Osteocyte (in vitro differentiated cells): ENCODE measurements around the gene KIRREL3. TPM values are rescaled to one million over a fixed set of nuclear protein-coding genes. Genes with fewer than 3 reads are reported as not detected.

ENCODE experiments used
- DNase-seq: peaks from one replicate; pipeline ENCODE4 v3.0.0; 2021; ENCODE audit warnings: mixed read lengths; ENCODE audit not compliant: unreplicated experiment; ENCODE audit errors: extremely low spot score
- H3K27ac Mint-ChIP-seq: one replicate; pipeline ENCODE4 v1.8.0; 2021; ENCODE audit warnings: mild to moderate bottlenecking, mixed read lengths; ENCODE audit not compliant: unreplicated experiment
- H3K27me3 Mint-ChIP-seq: one replicate; pipeline ENCODE4 v1.8.0; 2021; ENCODE audit warnings: mixed read lengths; ENCODE audit not compliant: unreplicated experiment
- H3K36me3 Mint-ChIP-seq: one replicate; pipeline ENCODE4 v1.8.0; 2021; ENCODE audit warnings: mixed read lengths; ENCODE audit not compliant: unreplicated experiment
- H3K4me1 Mint-ChIP-seq: one replicate; pipeline ENCODE4 v1.8.0; 2021; ENCODE audit warnings: mixed read lengths; ENCODE audit not compliant: unreplicated experiment
- H3K4me3 Mint-ChIP-seq: one replicate; pipeline ENCODE4 v1.8.0; 2021; ENCODE audit warnings: mild to moderate bottlenecking, moderate library complexity, mixed read lengths; ENCODE audit not compliant: unreplicated experiment
- H3K9me3 Mint-ChIP-seq: one replicate; pipeline ENCODE4 v1.8.0; 2021; ENCODE audit warnings: mixed read lengths; ENCODE audit not compliant: unreplicated experiment
- total RNA-seq: library from RNA; stranded (reverse); gene quantifications from 2 replicates; pipeline ENCODE4 v1.2.1, GENCODE V29; 2021
- TF ChIP-seq, protein P1 (sequence below): fragments of 200-600 bp; sonication (generic); IDR thresholded peaks from 2 replicates; pipeline ENCODE4 v1.5.0; 2021; ENCODE audit warnings: antibody characterized with exemption, mild to moderate bottlenecking, moderate library complexity

Gene KIRREL3
- total RNA-seq, 1 donor from 2014 or later = 1.2 TPM

DNA sequence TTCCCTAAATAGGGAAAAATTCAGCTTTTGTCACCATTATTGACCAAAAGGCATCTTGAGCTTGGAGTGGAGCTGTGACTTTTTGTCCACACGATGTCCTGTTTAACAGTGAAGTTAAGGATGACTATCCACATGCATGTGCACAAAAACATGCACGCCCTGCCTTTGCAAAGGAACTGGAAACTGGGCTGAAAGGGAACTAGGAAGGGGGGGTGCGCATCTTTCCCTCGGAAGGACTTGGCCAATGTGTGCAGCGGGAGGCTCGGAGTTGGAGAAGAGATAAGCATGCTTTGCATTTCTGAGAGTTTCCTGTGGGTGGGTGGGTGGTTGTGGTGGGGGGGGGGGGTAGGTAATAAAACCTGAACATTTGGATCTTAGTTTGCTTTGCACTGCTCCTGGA, 411 bp upstream of the KIRREL3 start:
- no peak for DNase-seq
- Mint-ChIP-seq H3K36me3 (no peaks in the 10 kb centered on the region), H3K27ac (no peak overlapping the region), H3K27me3 (peaks cover 5% of the 10 kb centered on the region), H3K9me3 (no peaks in the 10 kb centered on the region), H3K4me3 (no peak overlapping the region), H3K4me1 (peaks cover 9% of the 10 kb centered on the region)
- TF ChIP-seq, protein P1, sequence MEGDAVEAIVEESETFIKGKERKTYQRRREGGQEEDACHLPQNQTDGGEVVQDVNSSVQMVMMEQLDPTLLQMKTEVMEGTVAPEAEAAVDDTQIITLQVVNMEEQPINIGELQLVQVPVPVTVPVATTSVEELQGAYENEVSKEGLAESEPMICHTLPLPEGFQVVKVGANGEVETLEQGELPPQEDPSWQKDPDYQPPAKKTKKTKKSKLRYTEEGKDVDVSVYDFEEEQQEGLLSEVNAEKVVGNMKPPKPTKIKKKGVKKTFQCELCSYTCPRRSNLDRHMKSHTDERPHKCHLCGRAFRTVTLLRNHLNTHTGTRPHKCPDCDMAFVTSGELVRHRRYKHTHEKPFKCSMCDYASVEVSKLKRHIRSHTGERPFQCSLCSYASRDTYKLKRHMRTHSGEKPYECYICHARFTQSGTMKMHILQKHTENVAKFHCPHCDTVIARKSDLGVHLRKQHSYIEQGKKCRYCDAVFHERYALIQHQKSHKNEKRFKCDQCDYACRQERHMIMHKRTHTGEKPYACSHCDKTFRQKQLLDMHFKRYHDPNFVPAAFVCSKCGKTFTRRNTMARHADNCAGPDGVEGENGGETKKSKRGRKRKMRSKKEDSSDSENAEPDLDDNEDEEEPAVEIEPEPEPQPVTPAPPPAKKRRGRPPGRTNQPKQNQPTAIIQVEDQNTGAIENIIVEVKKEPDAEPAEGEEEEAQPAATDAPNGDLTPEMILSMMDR = no peak

- TF ChIP-seq, protein P1 = no peak
- no peak for DNase-seq
- Mint-ChIP-seq H3K4me1 (peaks cover 9% of the 10 kb centered on the region), H3K27ac (no peak overlapping the region), H3K36me3 (no peaks in the 10 kb centered on the region), H3K27me3 (peaks cover 5% of the 10 kb centered on the region), H3K4me3 (no peak overlapping the region), H3K9me3 (no peaks in the 10 kb centered on the region)
These were observed 1.2 kb downstream of the KIRREL3 start for GRCh38 chr11:126999366-126999765.

- no peak for DNase-seq
- no peaks in the 10 kb centered on the region for H3K9me3 Mint-ChIP-seq
- peaks cover 18% of the 10 kb centered on the region for H3K4me1 Mint-ChIP-seq
- no peaks in the 10 kb centered on the region for H3K36me3 Mint-ChIP-seq
- no peak overlapping the region for H3K27ac Mint-ChIP-seq
- TF ChIP-seq, protein P1 = no peak
- peaks cover 5% of the 10 kb centered on the region for H3K27me3 Mint-ChIP-seq
- no peak overlapping the region for H3K4me3 Mint-ChIP-seq
These were observed 2.9 kb downstream of the KIRREL3 start for GRCh38 chr11:126997641-126998040.

DNA sequence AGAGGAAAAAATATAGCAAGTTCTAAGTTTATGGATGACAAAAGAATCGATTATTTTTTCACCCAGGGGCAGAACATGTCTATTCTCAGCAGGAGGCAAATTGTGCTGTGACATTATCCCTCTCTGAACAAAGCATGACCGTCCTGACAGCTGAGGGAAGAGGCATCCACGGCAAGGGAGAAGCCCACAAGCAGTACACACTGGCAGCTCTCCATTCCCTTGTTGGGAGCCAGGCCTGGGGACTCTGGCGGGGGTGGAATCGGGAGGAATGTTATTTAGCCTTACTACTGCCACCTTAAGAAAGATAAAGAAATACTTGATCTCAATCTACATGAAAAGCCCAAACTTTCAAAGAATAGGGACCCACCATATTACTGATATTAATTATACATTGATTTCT, 3.4 kb downstream of the KIRREL3 start:
- peaks cover 5% of the 10 kb centered on the region for H3K27me3 Mint-ChIP-seq

GRCh38 chr11:126996036-126996804, 4.3 kb downstream of the KIRREL3 start:
- Mint-ChIP-seq H3K27ac (no peak overlapping the region), H3K36me3 (no peaks in the 10 kb centered on the region), H3K27me3 (no peaks in the 10 kb centered on the region), H3K4me1 (peaks cover 32% of the 10 kb centered on the region), H3K4me3 (no peak overlapping the region), H3K9me3 (no peaks in the 10 kb centered on the region)
- TF ChIP-seq, protein P1 = no peak
- no peak for DNase-seq

More for the DNA sequence above, 3.4 kb downstream of the KIRREL3 start:
- TF ChIP-seq, protein P1 = no peak
- Mint-ChIP-seq H3K4me3 (no peak overlapping the region), H3K9me3 (no peaks in the 10 kb centered on the region), H3K4me1 (peaks cover 22% of the 10 kb centered on the region), H3K27ac (no peak overlapping the region), H3K36me3 (no peaks in the 10 kb centered on the region)
- DNase-seq = no peak
